GM12891 (cell line): Measurements from ENCODE around the gene CCRL2.

ENCODE experiments used
- DNase-seq: peaks from one replicate; pipeline ENCODE4 v3.0.0; 2011; ENCODE audit warnings: low spot score; ENCODE audit not compliant: insufficient read length
- FAIRE-seq: peaks from 2 replicates; lab custom pipeline; 2011; peaks lifted over from hg19 to GRCh38; lab: Jason Lieb, UNC
- PAX5 ChIP-seq: IDR thresholded peaks from 2 replicates; pipeline ENCODE4 v1.6.1; 2011; ENCODE audit warnings: low read length, moderate library complexity, mild to moderate bottlenecking; ENCODE audit not compliant: insufficient read depth, severe bottlenecking
- POLR2A ChIP-seq: IDR thresholded peaks from 2 replicates; pipeline ENCODE4 v1.6.1; 2011; ENCODE audit warnings: low read depth, low read length, control low read depth
- POLR2AphosphoS5 ChIP-seq: IDR thresholded peaks from 2 replicates; pipeline ENCODE4 v1.6.1; 2011; ENCODE audit warnings: low read depth, low read length, control low read depth
- POU2F2 ChIP-seq: IDR thresholded peaks from 2 replicates; pipeline ENCODE4 v1.6.1; 2011; ENCODE audit warnings: low read depth, mild to moderate bottlenecking, control low read depth, low read length, moderate library complexity
- SPI1 ChIP-seq: IDR thresholded peaks from 2 replicates; pipeline ENCODE4 v1.6.1; 2011; ENCODE audit warnings: low read depth, low read length, control low read depth
- TAF1 ChIP-seq: IDR thresholded peaks from 2 replicates; pipeline ENCODE4 v1.6.1; 2011; ENCODE audit warnings: low read depth, low read length, control low read depth

CCRL2 gene

GRCh38 chr3:46405301-46406019, 1.6 kb upstream of the CCRL2 start:
- TF ChIP-seq POLR2AphosphoS5 (no peak), SPI1 (no peak)
- no peak for DNase-seq
- FAIRE-seq, result no peak

DNA sequence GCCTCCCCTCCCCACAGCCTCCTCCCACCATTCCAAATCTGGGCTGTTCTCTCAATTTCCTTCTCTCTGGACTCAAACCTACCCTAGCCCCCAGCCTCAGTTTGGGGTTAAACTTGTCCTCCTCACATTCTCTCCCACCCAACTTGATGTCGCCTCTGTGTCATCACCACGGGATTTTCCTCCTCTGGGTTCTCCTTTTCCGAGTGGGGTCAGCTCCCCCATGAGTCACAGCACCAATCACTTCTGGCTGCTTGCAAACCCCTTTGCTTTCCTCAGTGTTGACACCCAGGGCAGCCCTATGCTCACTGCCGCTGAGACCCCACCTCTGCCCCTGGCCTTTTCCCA, 644 bp upstream of the CCRL2 start:
- TF ChIP-seq PAX5 (no peak), POLR2AphosphoS5 (no peak), POU2F2 (no peak), POLR2A (no peak), SPI1 (no peak), TAF1 (no peak)
- DNase-seq (no peak), FAIRE-seq (no peak)

- no peak for TF ChIP-seq PAX5
- no peak for TF ChIP-seq POLR2A
- TF ChIP-seq POU2F2, result no peak
- no peak for TF ChIP-seq SPI1
- no peak for TF ChIP-seq TAF1
- TF ChIP-seq POLR2AphosphoS5, result no peak
- FAIRE-seq, result no peak
Measured at GRCh38 chr3:46407970-46408369, 911 bp downstream of the CCRL2 start.

DNA sequence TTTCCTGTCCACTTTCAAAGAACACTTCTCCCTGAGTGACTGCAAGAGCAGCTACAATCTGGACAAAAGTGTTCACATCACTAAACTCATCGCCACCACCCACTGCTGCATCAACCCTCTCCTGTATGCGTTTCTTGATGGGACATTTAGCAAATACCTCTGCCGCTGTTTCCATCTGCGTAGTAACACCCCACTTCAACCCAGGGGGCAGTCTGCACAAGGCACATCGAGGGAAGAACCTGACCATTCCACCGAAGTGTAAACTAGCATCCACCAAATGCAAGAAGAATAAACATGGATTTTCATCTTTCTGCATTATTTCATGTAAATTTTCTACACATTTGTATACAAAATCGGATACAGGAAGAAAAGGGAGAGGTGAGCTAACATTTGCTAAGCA, 1.8 kb downstream of the CCRL2 start:
- FAIRE-seq, result no peak
- no peak for DNase-seq
- no peak for TF ChIP-seq POU2F2
- no peak for TF ChIP-seq SPI1
- no peak for TF ChIP-seq POLR2AphosphoS5
- no peak for TF ChIP-seq POLR2A
- TF ChIP-seq PAX5, result no peak
- TF ChIP-seq TAF1, result no peak

More at GRCh38 chr3:46407970-46408369, 911 bp downstream of the CCRL2 start:
- no peak for DNase-seq

- DNase-seq (no peak), FAIRE-seq (no peak)
- TF ChIP-seq SPI1 (0 out of 2 replicates have a peak, but pooled peaks have one; percentile 19), PAX5 (no peak), POLR2AphosphoS5 (no peak), POLR2A (no peak)
Measured at GRCh38 chr3:46409739-46410489, 2.9 kb downstream of the CCRL2 start.

GRCh38 chr3:46410669-46411068, 3.6 kb downstream of the CCRL2 start:
- DNase-seq (no peak), FAIRE-seq (no peak)
- TF ChIP-seq TAF1 (no peak), PAX5 (no peak), SPI1 (no peak), POLR2AphosphoS5 (no peak), POU2F2 (no peak), POLR2A (no peak)

- DNase-seq, result no peak
- no peak for FAIRE-seq
- TF ChIP-seq POLR2AphosphoS5 (no peak), POLR2A (no peak), TAF1 (no peak), POU2F2 (no peak), PAX5 (no peak), SPI1 (no peak)
Measured at GRCh38 chr3:46411271-46411670, 4.2 kb downstream of the CCRL2 start.

DNA sequence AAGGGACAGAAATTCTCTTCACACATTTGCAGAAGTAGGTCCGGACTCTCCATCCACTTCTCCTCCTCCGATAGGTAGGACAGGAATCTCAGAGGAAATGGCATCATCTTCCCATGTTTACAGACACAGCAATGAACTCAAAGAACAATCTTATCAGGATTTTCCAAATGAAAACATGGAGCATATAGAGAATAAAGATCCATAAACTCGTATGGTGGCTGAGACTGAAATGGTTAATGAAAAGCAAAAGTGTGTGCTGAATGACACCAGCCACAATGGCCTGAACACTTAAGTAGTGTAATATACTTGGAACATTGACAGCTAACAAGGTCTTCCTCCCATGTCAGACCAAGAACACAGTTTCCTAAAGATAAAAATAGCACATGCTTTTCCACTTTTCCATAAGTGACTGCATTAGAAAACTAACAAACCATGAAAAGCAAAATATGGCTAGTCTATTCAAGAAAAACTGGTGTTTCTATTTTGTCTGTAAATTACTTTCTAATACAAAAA, 5.8 kb downstream of the CCRL2 start:
- FAIRE-seq, result no peak
- TF ChIP-seq PAX5 (no peak), TAF1 (no peak), POLR2A (no peak), POLR2AphosphoS5 (no peak), SPI1 (no peak), POU2F2 (no peak)
- no peak for DNase-seq

DNA sequence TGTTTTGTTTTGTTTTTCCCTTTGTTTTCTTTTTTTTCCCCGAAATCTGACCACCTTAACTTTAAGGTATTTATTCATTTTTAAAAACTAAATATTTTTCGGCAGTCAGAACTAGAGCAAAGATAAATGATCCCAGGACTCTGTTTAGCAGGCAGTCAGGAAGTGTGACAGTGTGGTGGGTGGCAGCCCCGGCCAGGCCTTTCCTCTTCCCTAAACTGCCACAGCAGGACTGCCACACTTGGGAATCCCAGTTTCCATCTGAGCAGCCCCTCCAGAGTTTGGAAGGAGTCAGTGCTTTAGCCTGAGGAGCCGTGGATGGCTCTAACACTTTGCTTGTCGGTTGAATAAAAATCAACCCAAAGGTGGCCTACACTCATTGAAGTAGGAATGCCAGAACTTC, 6.9 kb downstream of the CCRL2 start:
- no peak for TF ChIP-seq PAX5
- TF ChIP-seq SPI1, result no peak
- TF ChIP-seq TAF1, result no peak
- no peak for TF ChIP-seq POU2F2
- TF ChIP-seq POLR2AphosphoS5, result no peak
- TF ChIP-seq POLR2A, result no peak
- DNase-seq, result no peak
- no peak for FAIRE-seq
